MM.1S (cell line): ENCODE results near the gene AP3B1.

ENCODE experiments used
- CTCF ChIP-seq: fragments of 300-600 bp; sonication (generic); IDR thresholded peaks from 2 replicates; pipeline ENCODE4 v1.5.1; 2016; ENCODE audit warnings: antibody characterized with exemption, low read length, mixed read lengths
- EZH2 ChIP-seq: fragments of 300-600 bp; sonication (generic); optimal IDR thresholded peaks from 2 replicates; pipeline ENCODE3; 2017; ENCODE audit warnings: low read depth, mild to moderate bottlenecking, antibody characterized with exemption, low read length, mixed read lengths

DNA sequence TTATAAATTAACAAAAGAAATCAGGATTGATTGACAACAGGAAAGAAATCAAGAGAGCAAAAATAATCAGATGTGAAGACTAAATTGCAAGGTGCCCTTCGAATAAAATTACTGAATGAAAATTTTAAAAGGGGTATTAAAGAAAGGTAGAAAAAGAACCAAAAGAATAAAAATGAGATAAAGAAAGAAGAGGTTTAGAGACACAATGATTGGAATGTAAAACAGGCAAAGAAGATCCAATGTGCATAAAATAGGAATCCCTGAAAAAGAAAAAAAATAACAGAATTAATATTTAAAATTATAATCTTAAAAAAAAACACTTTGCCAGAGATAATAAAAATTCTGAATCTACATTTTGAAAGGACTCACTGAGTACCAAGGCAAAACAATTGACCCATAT lies 73.0 kb downstream of the AP3B1 start:
- TF ChIP-seq CTCF (no peak), EZH2 (no peak)
